Right atrium auricular region (tissue), 2 donors: ENCODE results near the gene ATP2C1. TPM values are rescaled to one million over a fixed set of nuclear protein-coding genes. Genes with fewer than 3 reads are reported as not detected.

Experiments used
- DNase-seq: peaks from one replicate; pipeline ENCODE4 v3.0.0-alpha.2; 2019; ENCODE audit warnings: low spot score
- H3K27ac ChIP-seq, 2 donors: fragments of 200-600 bp; sonication (generic); 1 replicate in 1 of 2; 2 replicates in 1 of 2; pipeline ENCODE4 v1.5.1; 2016 to 2019
- H3K27me3 ChIP-seq, 2 donors: fragments of 200-600 bp; sonication (generic); one replicate each; pipeline versions ENCODE4 v1.5.1 to v1.6.0; 2017 to 2019
- H3K36me3 ChIP-seq: fragments of 200-600 bp; sonication (generic); one replicate; pipeline ENCODE4 v1.5.1; 2016
- H3K4me1 ChIP-seq, 2 donors: fragments of 200-600 bp; sonication (generic); one replicate each; pipeline versions ENCODE4 v1.5.1 to v1.6.0; 2017 to 2019
- H3K4me3 ChIP-seq, 2 donors: fragments of 200-600 bp; sonication (generic); 1 replicate in 1 of 2; 2 replicates in 1 of 2; pipeline ENCODE4 v1.5.1; 2017 to 2019; ENCODE audit warnings: mild to moderate bottlenecking in 1 of 2, moderate library complexity in 1 of 2
- H3K9me3 ChIP-seq, 2 donors: fragments of 200-600 bp; sonication (generic); one replicate each; pipeline ENCODE4 v1.5.1; 2019
- total RNA-seq, 2 donors: library from RNA; depleted of rRNA; stranded (reverse); fragments of >200 nt; gene quantifications; one replicate each; pipeline ENCODE4 v1.1.0, GENCODE V29; 2016
- TF ChIP-seq, protein P1 (sequence below), 2 donors: fragments of 200-600 bp; sonication (generic); IDR thresholded peaks; one replicate each; pipeline ENCODE4 v1.5.1; 2019; ENCODE audit warnings: antibody characterized with exemption in 2 of 2

ATP2C1 gene
- total RNA-seq, 2 donors from 2014 or later = 49.8 to 51.8 TPM

GRCh38 chr3:131007782-131008181 is 113.9 kb downstream of the ATP2C1 start:
- Histone ChIP-seq H3K27me3 (no peaks in the 10 kb centered on the region), H3K4me3 (no peak overlapping the region), H3K4me1 (no peaks in the 10 kb centered on the region), H3K27ac (no peak overlapping the region), H3K9me3 (no peaks in the 10 kb centered on the region), H3K36me3 (peaks cover 14% of the 10 kb centered on the region)
- TF ChIP-seq, protein P1, sequence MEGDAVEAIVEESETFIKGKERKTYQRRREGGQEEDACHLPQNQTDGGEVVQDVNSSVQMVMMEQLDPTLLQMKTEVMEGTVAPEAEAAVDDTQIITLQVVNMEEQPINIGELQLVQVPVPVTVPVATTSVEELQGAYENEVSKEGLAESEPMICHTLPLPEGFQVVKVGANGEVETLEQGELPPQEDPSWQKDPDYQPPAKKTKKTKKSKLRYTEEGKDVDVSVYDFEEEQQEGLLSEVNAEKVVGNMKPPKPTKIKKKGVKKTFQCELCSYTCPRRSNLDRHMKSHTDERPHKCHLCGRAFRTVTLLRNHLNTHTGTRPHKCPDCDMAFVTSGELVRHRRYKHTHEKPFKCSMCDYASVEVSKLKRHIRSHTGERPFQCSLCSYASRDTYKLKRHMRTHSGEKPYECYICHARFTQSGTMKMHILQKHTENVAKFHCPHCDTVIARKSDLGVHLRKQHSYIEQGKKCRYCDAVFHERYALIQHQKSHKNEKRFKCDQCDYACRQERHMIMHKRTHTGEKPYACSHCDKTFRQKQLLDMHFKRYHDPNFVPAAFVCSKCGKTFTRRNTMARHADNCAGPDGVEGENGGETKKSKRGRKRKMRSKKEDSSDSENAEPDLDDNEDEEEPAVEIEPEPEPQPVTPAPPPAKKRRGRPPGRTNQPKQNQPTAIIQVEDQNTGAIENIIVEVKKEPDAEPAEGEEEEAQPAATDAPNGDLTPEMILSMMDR (IDR thresholded peaks at IDR 0.05) = no peak
- DNase-seq = no peak

DNA sequence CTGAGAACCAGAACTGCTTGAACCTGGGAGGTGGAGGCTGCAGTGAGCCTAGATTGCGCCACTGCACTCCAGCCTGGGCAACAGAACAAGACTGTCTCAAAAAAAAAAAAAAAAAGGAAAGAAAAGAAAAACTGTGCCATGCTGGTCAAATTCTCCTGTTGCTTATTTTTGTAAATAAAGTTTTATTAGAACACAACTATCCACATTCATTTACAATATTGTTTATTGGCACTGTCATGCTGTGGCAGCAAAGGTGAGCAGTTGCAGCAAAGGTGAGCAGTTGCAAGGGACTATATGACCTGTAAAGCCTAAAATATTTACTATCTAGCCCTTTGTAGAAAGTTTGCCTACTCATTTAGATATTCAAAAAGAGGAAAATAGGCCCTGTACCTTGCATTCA is 114.4 kb downstream of the ATP2C1 start:
- TF ChIP-seq, protein P1 (IDR thresholded peaks at IDR 0.05) = no peak
- no peak for DNase-seq
- Histone ChIP-seq H3K4me1 (no peaks in the 10 kb centered on the region), H3K27me3 (no peaks in the 10 kb centered on the region), H3K9me3 (no peaks in the 10 kb centered on the region), H3K4me3 (no peak overlapping the region), H3K36me3 (peaks cover 19% of the 10 kb centered on the region), H3K27ac (no peak overlapping the region)

- Histone ChIP-seq H3K4me3 (no peak overlapping the region), H3K36me3 (peaks cover 24% of the 10 kb centered on the region), H3K27ac (no peak overlapping the region), H3K27me3 (no peaks in the 10 kb centered on the region), H3K9me3 (no peaks in the 10 kb centered on the region), H3K4me1 (no peaks in the 10 kb centered on the region)
- TF ChIP-seq, protein P1 (IDR thresholded peaks at IDR 0.05) = no peak
- DNase-seq = no peak
Measured at GRCh38 chr3:131009698-131010097, 115.8 kb downstream of the ATP2C1 start.

- no peak overlapping the region for H3K27ac ChIP-seq
- no peak overlapping the region for H3K4me3 ChIP-seq
- no peaks in the 10 kb centered on the region for H3K27me3 ChIP-seq
- peaks cover 8% of the 10 kb centered on the region for H3K36me3 ChIP-seq
- TF ChIP-seq, protein P1 (IDR thresholded peaks at IDR 0.05) = no peak
- peaks cover 0 to 25% of the 10 kb centered on the region in 2 donors for H3K4me1 ChIP-seq
- no peaks in the 10 kb centered on the region for H3K9me3 ChIP-seq
- DNase-seq = no peak
Measured at GRCh38 chr3:131018970-131019369, 125.1 kb downstream of the ATP2C1 start.

- H3K9me3 ChIP-seq = no peaks in the 10 kb centered on the region
- DNase-seq = no peak
- no peak overlapping the region for H3K4me3 ChIP-seq
- peaks cover 3% of the 10 kb centered on the region for H3K36me3 ChIP-seq
- H3K4me1 ChIP-seq = peaks cover 0 to 31% of the 10 kb centered on the region in 2 donors
- no peak overlapping the region for H3K27ac ChIP-seq
- no peaks in the 10 kb centered on the region for H3K27me3 ChIP-seq
- TF ChIP-seq, protein P1 (IDR thresholded peaks at IDR 0.05) = no peak
Measured at GRCh38 chr3:131020122-131020693, 126.3 kb downstream of the ATP2C1 start.

- Histone ChIP-seq H3K27ac (no peak overlapping the region), H3K4me3 (peak overlapping the region in 1 of 2 donors; percentile 74), H3K4me1 (peaks cover 0 to 39% of the 10 kb centered on the region in 2 donors), H3K27me3 (no peaks in the 10 kb centered on the region), H3K9me3 (no peaks in the 10 kb centered on the region), H3K36me3 (no peaks in the 10 kb centered on the region)
- TF ChIP-seq, protein P1 (IDR thresholded peaks at IDR 0.05) = no peak
- DNase-seq = no peak
Measured at GRCh38 chr3:131025539-131025938, 131.7 kb downstream of the ATP2C1 start.
